Keratinocyte (primary cell): ENCODE data around the gene ZNF2. TPM values are rescaled to one million over a fixed set of nuclear protein-coding genes. Genes with fewer than 3 reads are reported as not detected.

Experiments used
- DNase-seq: peaks from one replicate; pipeline ENCODE4 v3.0.0-alpha.2; 2011; ENCODE audit warnings: low read depth, missing footprints, low spot score
- FAIRE-seq: peaks from 2 replicates; lab custom pipeline; 2011; peaks lifted over from hg19 to GRCh38; lab: Jason Lieb, UNC
- H2AFZ ChIP-seq: 2 replicates; pipeline ENCODE4 v1.6.0; 2012; ENCODE audit warnings: low read length, control low read depth, inconsistent platforms; ENCODE audit not compliant: control insufficient read depth
- H3K27ac ChIP-seq: 2 replicates; pipeline ENCODE4 v1.5.1; 2011; ENCODE audit warnings: low read length; ENCODE audit not compliant: control insufficient read depth, insufficient read depth
- H3K27me3 ChIP-seq: 3 replicates; pipeline ENCODE4 v1.6.0; 2011; ENCODE audit warnings: low read length; ENCODE audit not compliant: control insufficient read depth, insufficient read depth; ENCODE audit errors: extremely low read depth
- H3K36me3 ChIP-seq, 2 experiments: 2 replicates in 1 of 2; 3 replicates in 1 of 2; pipeline ENCODE4 v1.5.1; 2011; ENCODE audit warnings: low read length in 2 of 2, mild to moderate bottlenecking in 1 of 2; ENCODE audit not compliant: control insufficient read depth in 2 of 2, insufficient read depth in 2 of 2; ENCODE audit errors: extremely low read depth in 1 of 2
- H3K4me1 ChIP-seq: 3 replicates; pipeline ENCODE4 v1.5.1; 2011; ENCODE audit warnings: low read length; ENCODE audit not compliant: control insufficient read depth, insufficient read depth; ENCODE audit errors: extremely low read depth
- H3K4me2 ChIP-seq: 3 replicates; pipeline ENCODE4 v1.6.0; 2011; ENCODE audit warnings: low read depth, low read length; ENCODE audit not compliant: control insufficient read depth, insufficient read depth; ENCODE audit errors: extremely low read depth
- H3K4me3 ChIP-seq, 3 experiments: fragments of 200-600 bp in 1 of 3; sonication (generic) in 1 of 3; 2 replicates in 2 of 3; 3 replicates in 1 of 3; pipeline ENCODE4 v1.5.1; 2011 to 2016; ENCODE audit warnings: low read length in 3 of 3, mild to moderate bottlenecking in 3 of 3, control low read depth in 2 of 3, inconsistent platforms in 1 of 3, low read depth in 1 of 3, mixed read lengths in 1 of 3, mixed run types in 1 of 3, moderate library complexity in 1 of 3; ENCODE audit not compliant: control insufficient read depth in 2 of 3, insufficient read depth in 2 of 3; ENCODE audit errors: extremely low read depth in 1 of 3
- H3K79me2 ChIP-seq: 2 replicates; pipeline ENCODE4 v1.6.0; 2012; ENCODE audit warnings: low read length; ENCODE audit not compliant: control insufficient read depth, insufficient read depth
- H3K9ac ChIP-seq: 3 replicates; pipeline ENCODE4 v1.6.0; 2011; ENCODE audit warnings: low read length; ENCODE audit not compliant: control insufficient read depth, insufficient read depth; ENCODE audit errors: extremely low read depth
- H3K9me1 ChIP-seq: 3 replicates; pipeline ENCODE4 v1.6.0; 2011; ENCODE audit warnings: low read length; ENCODE audit not compliant: control insufficient read depth, insufficient read depth; ENCODE audit errors: extremely low read depth
- H3K9me3 ChIP-seq: 2 replicates; pipeline ENCODE4 v1.5.1; 2012; ENCODE audit warnings: low read depth, low read length; ENCODE audit not compliant: control insufficient read depth
- H4K20me1 ChIP-seq: 3 replicates; pipeline ENCODE4 v1.6.0; 2011; ENCODE audit warnings: low read length; ENCODE audit not compliant: control insufficient read depth, insufficient read depth; ENCODE audit errors: extremely low read depth
- CTCF ChIP-seq, 3 experiments: IDR thresholded peaks in 1 of 3; conservative IDR thresholded peaks in 1 of 3; optimal IDR thresholded peaks in 1 of 3; 2 replicates in 2 of 3; 3 replicates in 1 of 3; pipeline versions ENCODE3 to v1.5.1; 2011; ENCODE audit warnings: low read length in 3 of 3, mild to moderate bottlenecking in 3 of 3, moderate library complexity in 2 of 3, control low read depth in 1 of 3, inconsistent platforms in 1 of 3; ENCODE audit not compliant: insufficient read depth in 2 of 3; ENCODE audit errors: extremely low read depth in 1 of 3
- EZH2 ChIP-seq: IDR thresholded peaks from one replicate; pipeline ENCODE4 v1.6.1; 2012; ENCODE audit warnings: inconsistent platforms, mild to moderate bottlenecking, low read length, moderate library complexity
- dilution Hi-C: fragments of 300-500 bp; cut with MboI; formaldehyde crosslinking; loops from one replicate; pipeline ENCODE4 v1.7.0; 2020; ENCODE audit warnings: low sequenced_read_pairs; ENCODE audit not compliant: extremely low pct_ligation_motif_present
- polyA plus RNA-seq, 5 experiments: library from polyadenylated mRNA; depleted of rRNA in 3 of 5; stranded (reverse) in 3 of 5; stranded (forward) in 1 of 5; unstranded in 1 of 5; fragments of >200 nt; gene quantifications; 1 replicate in 1 of 5; 2 replicates in 3 of 5; 3 replicates in 1 of 5; pipeline versions ENCODE4 v1.2.1 to v1.2.3, GENCODE V29; 2011 to 2012; ENCODE audit warnings: missing spikeins in 2 of 5, low read depth in 1 of 5, low replicate concordance in 1 of 5

The ZNF2 gene
- polyA plus RNA-seq, 1 donor (not counting 4 experiments of a cell fraction or from before 2014, with no cell fraction given) = 3.1 TPM

GRCh38 chr2:95121407-95122196, 44.0 kb upstream of the ZNF2 start, which contains the start of gene MRPS5:
MRPS5 (minus strand) TSS chr2:95121808; CDS start chr2:95121791, 17 bp downstream.
- DNase-seq (no peak), FAIRE-seq (no peak)
- TF ChIP-seq CTCF (optimal IDR thresholded peaks at IDR 0.05 in 1 of 3, IDR thresholded peaks at IDR 0.05 in 1 of 3, conservative IDR thresholded peaks at IDR 0.05 in 1 of 3; ENCODE audit: extremely low read depth in 1 of 3, insufficient read depth in 2 of 3, low read length in 3 of 3) = no peak
- TF ChIP-seq EZH2 = no peak
- Histone ChIP-seq H3K9ac (peak within 1 kb of the TSS; percentile 95), H4K20me1 (no peaks in the 10 kb centered on the region), H3K4me1 (peaks cover 12% of the 10 kb centered on the region), H3K27ac (peak within 1 kb of the TSS; percentile 88), H3K36me3 (peaks cover 0 to 2% of the 10 kb centered on the region in 2 experiments), H3K9me3 (no peaks in the 10 kb centered on the region), H3K9me1 (no peaks in the 10 kb centered on the region), H3K4me3 (peak within 1 kb of the TSS; percentile 99 to 100 (median 100)), H3K4me2 (peak within 1 kb of the TSS; percentile 79), H3K79me2 (peaks cover 38% of the 10 kb centered on the region), H2AFZ (peak within 1 kb of the TSS; percentile 95), H3K27me3 (no peaks in the 10 kb centered on the region)
- dilution Hi-C loops = no loop called here

- no peak for TF ChIP-seq CTCF (optimal IDR thresholded peaks at IDR 0.05 in 1 of 3, IDR thresholded peaks at IDR 0.05 in 1 of 3, conservative IDR thresholded peaks at IDR 0.05 in 1 of 3; ENCODE audit: extremely low read depth in 1 of 3, insufficient read depth in 2 of 3, low read length in 3 of 3)
- TF ChIP-seq EZH2 = no peak
- Histone ChIP-seq H3K9me1 (no peaks in the 10 kb centered on the region), H3K4me2 (peak overlapping the region; percentile 76), H4K20me1 (no peaks in the 10 kb centered on the region), H3K4me1 (peaks cover 12% of the 10 kb centered on the region), H3K79me2 (peaks cover 38% of the 10 kb centered on the region), H3K27ac (no peak overlapping the region), H3K9me3 (no peaks in the 10 kb centered on the region), H3K27me3 (no peaks in the 10 kb centered on the region), H2AFZ (peak overlapping the region; percentile 95), H3K9ac (peak overlapping the region; percentile 95), H3K36me3 (peaks cover 0 to 2% of the 10 kb centered on the region in 2 experiments), H3K4me3 (peak overlapping the region; percentile 99 to 100 (median 100))
- DNase-seq (no peak), FAIRE-seq (no peak)
- dilution Hi-C loops = no loop called here
These were observed 43.4 kb upstream of the ZNF2 start for GRCh38 chr2:95122197-95122551.
